ENCODE measurements around the gene MRPL24. TPM values are rescaled to one million over a fixed set of nuclear protein-coding genes. Genes with fewer than 3 reads are reported as not detected.

Gene MRPL24
- total RNA-seq, 1 experiment from 2014 or later, result 246 TPM

GRCh38 chr1:156748670-156749418, 8.0 kb upstream of the MRPL24 start:
- Histone ChIP-seq H3K4me3 (peak overlapping the region; percentile 89), H3K36me3 (peaks cover 66% of the 10 kb centered on the region), H3K9me3 (no peaks in the 10 kb centered on the region), H3K27me3 (no peaks in the 10 kb centered on the region)
- peak; percentile 77 for DNase-seq

DNA sequence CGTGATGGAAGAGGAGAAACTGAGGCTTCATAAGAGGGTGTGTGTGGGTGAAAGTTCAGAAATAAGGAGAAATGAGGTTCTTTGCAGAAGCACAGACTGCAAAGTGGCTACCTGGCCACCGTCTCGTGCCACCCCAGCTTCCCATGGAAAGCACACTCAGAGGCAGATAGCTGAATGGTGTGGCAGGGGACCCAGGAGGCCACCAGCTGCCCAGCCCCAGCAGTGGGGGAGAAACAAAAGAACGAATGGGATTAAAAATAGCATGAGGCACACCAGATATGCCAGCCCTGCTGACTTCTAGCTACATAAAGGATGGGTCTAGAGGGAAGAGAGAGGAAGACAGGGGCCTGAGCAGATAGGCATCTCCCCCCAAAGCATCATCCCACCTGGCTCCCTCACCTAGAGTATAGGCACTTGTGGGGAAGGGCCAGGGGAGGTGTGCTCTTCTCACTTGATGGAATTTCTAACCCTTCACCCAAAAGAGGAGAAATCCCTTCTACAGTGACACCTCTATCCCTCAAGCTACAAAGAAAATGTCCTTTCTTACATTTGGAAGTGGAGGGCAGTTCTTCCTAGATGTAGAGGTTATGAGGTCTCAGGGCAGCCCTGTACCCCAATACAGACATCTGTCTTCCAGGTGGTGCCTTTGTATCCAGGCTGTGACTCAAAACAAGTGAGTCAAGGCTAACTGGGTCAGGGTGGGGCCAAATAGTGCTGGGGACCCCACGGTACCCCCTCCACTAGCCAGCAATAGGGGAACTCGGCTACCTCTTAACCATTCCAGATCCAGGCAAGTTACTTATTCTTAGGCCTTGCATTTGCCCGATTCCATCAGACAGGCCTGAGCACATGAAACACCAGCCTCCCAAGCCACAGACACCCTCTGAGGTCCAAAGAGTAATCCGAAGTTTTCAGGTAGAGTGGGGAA, 7.1 kb upstream of the MRPL24 start:
- no peaks in the 10 kb centered on the region for H3K9me3 ChIP-seq
- peak overlapping the region; percentile 89 for H3K4me3 ChIP-seq
- DNase-seq, result peak; percentile 39
- peaks cover 74% of the 10 kb centered on the region for H3K36me3 ChIP-seq
- no peaks in the 10 kb centered on the region for H3K27me3 ChIP-seq

DNA sequence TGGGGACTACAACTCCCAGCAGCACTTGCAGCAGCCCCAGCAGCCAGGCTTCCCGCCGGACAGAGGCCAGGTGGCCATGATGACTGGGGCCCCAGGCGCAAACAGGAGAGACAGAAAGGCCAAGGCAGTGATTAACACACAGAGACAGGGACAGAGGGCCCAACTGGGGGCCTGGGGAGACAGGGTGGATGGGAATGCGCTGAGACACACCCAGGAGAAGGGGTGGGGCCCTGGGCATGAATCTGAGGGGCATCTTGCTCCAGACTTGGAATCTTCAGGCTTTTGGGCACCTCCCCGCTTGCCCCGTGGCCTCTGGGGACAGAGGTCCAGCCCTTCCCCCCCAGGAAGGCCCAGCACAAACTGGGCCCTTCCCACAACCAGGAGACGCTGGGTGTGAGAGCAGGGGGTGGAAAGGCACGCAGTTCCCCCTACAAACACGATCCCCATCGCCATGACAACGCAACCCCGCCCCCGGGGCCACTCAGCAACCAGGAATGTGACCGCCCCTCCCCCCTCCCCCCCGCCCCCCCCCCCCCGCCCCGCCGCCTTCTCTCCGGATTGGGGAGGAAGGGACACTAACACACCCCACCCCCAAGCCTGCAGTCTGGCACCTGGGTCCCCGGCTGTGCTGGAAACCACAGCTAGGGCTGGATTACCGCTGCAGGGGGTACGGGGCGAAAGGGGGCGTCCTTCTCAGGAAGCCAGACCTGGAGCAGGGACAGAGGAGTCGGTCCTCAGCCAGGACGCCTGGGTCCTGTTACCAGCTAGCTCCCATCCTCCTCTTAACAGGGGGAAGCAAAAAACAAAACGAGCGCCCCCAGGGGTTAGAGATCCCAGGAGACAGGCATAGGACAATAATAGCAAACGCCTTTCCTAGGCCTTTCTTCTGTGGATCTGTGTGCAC, 6.1 kb upstream of the MRPL24 start:
- peaks cover 85% of the 10 kb centered on the region for H3K36me3 ChIP-seq
- H3K27me3 ChIP-seq, result no peaks in the 10 kb centered on the region
- H3K9me3 ChIP-seq, result no peaks in the 10 kb centered on the region
- H3K4me3 ChIP-seq, result peak overlapping the region; percentile 89
- peak; percentile 98 for DNase-seq

DNA sequence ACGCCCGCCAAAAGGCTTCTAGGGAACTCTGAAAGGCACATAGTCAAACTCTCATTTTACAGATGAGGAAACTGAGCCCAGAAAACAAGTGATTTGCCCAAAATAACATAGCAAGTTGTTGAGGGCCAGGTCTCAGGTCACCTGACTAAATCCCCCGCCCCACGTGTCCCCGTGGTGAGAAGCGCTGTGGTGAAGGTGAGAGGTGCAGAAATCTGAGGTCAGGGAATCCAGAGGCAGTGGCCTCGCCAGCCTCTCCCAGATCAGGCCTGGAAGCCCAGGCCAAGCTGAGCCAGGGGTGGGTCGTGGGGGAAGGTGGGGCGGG, 5.5 kb upstream of the MRPL24 start:
- H3K9me3 ChIP-seq, result no peaks in the 10 kb centered on the region
- H3K27me3 ChIP-seq, result no peaks in the 10 kb centered on the region
- DNase-seq, result no peak
- peak overlapping the region; percentile 89 for H3K4me3 ChIP-seq
- H3K36me3 ChIP-seq, result peaks cover 91% of the 10 kb centered on the region

- DNase-seq, result no peak
- no peaks in the 10 kb centered on the region for H3K27me3 ChIP-seq
- peak overlapping the region; percentile 89 for H3K4me3 ChIP-seq
- no peaks in the 10 kb centered on the region for H3K9me3 ChIP-seq
- H3K36me3 ChIP-seq, result peaks cover 88% of the 10 kb centered on the region
Observed at GRCh38 chr1:156745881-156746280, 5.0 kb upstream of the MRPL24 start.

- Histone ChIP-seq H3K27me3 (no peaks in the 10 kb centered on the region), H3K4me3 (no peak overlapping the region), H3K36me3 (peaks cover 90% of the 10 kb centered on the region), H3K9me3 (no peaks in the 10 kb centered on the region)
- DNase-seq, result no peak
Observed at GRCh38 chr1:156744786-156745419, 4.0 kb upstream of the MRPL24 start.

GRCh38 chr1:156744344-156744743, 3.5 kb upstream of the MRPL24 start:
- Histone ChIP-seq H3K4me3 (no peak overlapping the region), H3K36me3 (peaks cover 88% of the 10 kb centered on the region), H3K9me3 (no peaks in the 10 kb centered on the region), H3K27me3 (no peaks in the 10 kb centered on the region)
- no peak for DNase-seq

DNA sequence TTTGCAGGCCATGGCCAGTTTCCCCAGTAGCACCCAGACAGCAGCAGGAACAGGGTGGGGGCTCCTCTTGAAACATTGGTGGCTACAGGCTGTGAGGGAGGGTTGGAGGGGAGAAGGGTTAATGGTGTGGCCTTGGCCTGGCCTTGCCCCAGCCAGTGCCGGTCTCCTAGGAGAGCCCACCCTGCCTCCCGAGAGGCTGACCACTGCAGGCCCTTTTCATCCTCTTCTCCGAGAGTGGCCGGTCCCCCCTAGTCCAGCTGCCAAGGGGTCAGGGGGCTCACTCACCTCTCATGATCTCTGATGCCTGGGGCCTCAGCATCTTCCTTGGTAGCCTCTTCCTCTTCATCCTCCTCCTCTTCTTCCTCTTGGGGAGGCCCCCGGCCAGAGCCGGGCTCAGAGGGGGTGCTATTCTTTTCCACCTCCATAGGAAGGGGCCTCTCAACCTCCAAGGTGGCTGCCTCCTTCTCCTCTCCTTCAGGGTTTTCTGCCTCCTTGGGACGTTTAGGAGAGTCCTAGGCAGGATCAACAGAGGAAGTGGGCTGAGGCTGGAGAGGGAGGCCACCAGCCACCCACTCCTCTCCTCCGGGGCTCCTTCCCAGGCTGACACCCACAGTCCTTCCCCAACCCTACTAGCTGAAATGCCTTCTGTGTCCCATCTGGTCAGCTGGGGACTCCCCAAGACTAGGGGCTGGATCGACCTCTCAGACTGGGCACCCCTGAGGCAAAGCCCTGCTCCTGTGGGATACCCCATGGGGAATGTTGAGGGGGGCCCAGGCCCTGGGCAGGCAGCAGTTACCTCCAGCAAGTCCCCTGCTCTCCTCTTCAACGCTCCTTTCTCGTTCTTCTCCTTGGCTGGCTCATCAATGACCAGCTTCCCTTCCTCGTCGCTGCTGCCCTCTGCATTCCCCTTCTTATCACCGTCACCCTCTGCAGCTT, 2.7 kb upstream of the MRPL24 start:
- DNase-seq, result no peak
- Histone ChIP-seq H3K36me3 (peaks cover 88% of the 10 kb centered on the region), H3K4me3 (no peak overlapping the region), H3K27me3 (no peaks in the 10 kb centered on the region), H3K9me3 (no peaks in the 10 kb centered on the region)

- no peak for DNase-seq
- peaks cover 88% of the 10 kb centered on the region for H3K36me3 ChIP-seq
Observed at GRCh38 chr1:156742801-156743200, 1.9 kb upstream of the MRPL24 start.

DNA sequence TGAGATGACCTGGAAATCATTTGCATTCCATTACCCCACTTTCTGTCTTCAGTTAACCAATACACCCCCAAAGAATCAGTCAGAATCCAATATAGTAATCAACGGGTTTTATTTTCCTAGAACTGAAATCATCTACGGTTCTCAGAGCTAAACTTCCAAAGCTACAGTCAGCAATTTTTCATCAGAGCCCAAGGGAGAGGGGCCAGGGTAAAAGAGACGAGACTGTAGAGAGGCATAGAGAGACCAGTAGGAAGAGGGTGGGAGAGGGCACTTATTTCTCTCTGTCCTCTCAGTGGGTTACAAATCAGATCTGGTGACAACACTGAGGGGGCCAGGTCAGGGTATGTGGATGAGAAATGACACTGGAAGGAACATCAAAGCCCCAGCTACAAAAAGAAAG, 1.1 kb upstream of the MRPL24 start:
- no peaks in the 10 kb centered on the region for H3K27me3 ChIP-seq
- peaks cover 90% of the 10 kb centered on the region for H3K36me3 ChIP-seq
- DNase-seq, result no peak
- no peak overlapping the region for H3K4me3 ChIP-seq
- no peaks in the 10 kb centered on the region for H3K9me3 ChIP-seq

More at GRCh38 chr1:156742801-156743200, 1.9 kb upstream of the MRPL24 start:
- Histone ChIP-seq H3K4me3 (no peak overlapping the region), H3K9me3 (no peaks in the 10 kb centered on the region), H3K27me3 (no peaks in the 10 kb centered on the region)

DNA sequence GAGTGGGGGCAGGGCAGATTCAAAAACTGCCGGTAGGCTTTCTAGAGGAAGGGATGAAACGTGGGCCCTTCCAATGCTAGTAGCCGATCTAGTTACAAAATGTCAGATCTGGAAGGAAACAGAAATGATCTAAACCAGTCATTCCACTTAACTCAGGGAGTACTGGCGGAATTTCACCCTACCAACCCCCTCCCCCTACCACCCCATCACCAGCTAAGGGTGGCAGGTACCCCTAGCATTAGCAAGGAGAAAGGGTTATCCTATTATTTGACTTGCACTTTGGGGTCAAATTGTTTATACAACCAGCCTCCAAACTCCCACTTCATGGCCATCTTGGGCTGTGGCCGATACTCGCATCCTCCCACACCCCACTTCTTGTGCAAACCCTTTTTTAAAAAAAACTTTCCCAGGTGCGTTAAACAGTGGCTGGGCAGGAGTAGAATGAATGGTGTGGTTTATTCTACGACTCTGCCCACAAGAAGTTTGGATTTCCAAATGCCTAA, 644 bp upstream of the MRPL24 start:
- Histone ChIP-seq H3K4me3 (peak overlapping the region; percentile 25), H3K9me3 (no peaks in the 10 kb centered on the region), H3K36me3 (peaks cover 91% of the 10 kb centered on the region), H3K27me3 (no peaks in the 10 kb centered on the region)
- DNase-seq, result no peak

DNA sequence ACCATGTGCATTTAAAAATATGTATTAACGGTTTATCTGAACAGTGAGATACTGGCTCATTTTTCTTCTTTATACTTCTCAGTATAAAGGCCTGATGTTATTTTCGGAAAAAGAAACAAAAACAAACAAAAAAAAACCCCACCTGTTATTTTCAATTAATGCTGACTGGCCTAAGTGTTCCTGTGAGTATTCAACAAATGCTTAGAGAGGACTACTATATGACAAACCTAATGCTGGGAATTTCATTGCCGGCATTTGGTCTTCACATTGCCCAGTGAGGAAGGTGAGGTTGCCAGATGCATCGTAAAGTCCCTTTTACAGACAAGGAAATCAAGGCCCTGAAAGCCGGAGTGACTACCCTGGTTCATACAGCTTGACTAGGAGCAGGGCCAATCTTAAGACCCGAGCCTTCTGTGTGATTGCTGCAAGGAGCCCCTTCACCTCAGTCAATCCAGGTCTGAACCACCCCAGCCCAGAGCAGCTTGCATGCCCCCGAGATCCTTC, 599 bp downstream of the MRPL24 start:
- H3K36me3 ChIP-seq, result peaks cover 88% of the 10 kb centered on the region
- H3K27me3 ChIP-seq, result no peaks in the 10 kb centered on the region
- no peak for DNase-seq
- H3K4me3 ChIP-seq, result peak overlapping the region; percentile 68
- no peaks in the 10 kb centered on the region for H3K9me3 ChIP-seq

DNA sequence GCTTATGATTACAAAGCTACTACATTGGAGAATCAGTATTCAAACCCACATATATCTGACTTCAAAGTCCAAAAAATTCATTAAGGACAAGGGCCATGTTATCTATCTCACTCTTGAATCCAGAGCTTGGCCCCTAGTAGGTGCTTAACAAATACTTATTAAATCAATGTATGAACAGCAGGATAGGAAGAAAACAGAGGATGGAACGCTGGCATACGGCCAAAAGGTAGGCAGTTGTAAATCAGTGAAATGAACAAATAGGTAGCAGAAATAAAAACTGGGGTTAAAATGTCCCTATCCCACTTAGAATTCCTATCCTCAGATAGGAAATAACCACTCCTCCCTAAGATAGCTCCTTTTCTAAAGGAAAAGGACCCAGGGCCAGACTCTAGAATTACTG, 2.0 kb downstream of the MRPL24 start:
- Histone ChIP-seq H3K36me3 (peaks cover 83% of the 10 kb centered on the region), H3K9me3 (no peaks in the 10 kb centered on the region), H3K4me3 (no peak overlapping the region), H3K27me3 (no peaks in the 10 kb centered on the region)
- DNase-seq, result no peak

DNA sequence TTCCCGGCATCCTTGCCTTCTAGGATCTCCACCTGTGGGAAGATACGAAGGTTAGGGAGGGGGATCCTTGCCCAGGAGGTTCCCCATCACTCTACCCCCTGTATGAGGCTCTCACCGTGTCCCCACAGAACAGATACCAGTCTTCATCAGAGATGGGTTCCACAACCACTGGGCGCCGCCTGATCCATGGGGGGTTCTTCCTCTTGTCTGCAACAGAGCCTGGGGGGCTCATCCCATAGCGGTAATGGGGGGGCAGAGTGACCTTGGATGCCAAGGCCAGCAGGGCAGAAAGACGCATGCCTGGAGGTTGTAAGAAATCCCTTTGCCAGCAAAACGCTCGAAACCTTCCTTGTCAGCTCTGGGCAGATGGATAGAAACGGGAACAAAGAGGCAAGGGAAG, 2.5 kb downstream of the MRPL24 start:
- no peak for DNase-seq
- Histone ChIP-seq H3K36me3 (peaks cover 78% of the 10 kb centered on the region), H3K4me3 (no peak overlapping the region), H3K9me3 (no peaks in the 10 kb centered on the region), H3K27me3 (no peaks in the 10 kb centered on the region)

GRCh38 chr1:156733989-156734584, 6.8 kb downstream of the MRPL24 start:
- no peak overlapping the region for H3K4me3 ChIP-seq
- peaks cover 40% of the 10 kb centered on the region for H3K36me3 ChIP-seq
- no peaks in the 10 kb centered on the region for H3K27me3 ChIP-seq
- no peaks in the 10 kb centered on the region for H3K9me3 ChIP-seq
- DNase-seq, result no peak
